SH-SY5Y (cell line): ENCODE data around the gene MITF.

Experiments used
- GATA2 ChIP-seq: IDR thresholded peaks from 2 replicates; pipeline ENCODE4 v1.6.1; 2011; ENCODE audit warnings: mild to moderate bottlenecking, low read depth, low read length
- GATA3 ChIP-seq: IDR thresholded peaks from 2 replicates; pipeline ENCODE4 v1.6.1; 2011; ENCODE audit warnings: low read depth, mild to moderate bottlenecking, low read length, moderate library complexity

The MITF gene, protein sequence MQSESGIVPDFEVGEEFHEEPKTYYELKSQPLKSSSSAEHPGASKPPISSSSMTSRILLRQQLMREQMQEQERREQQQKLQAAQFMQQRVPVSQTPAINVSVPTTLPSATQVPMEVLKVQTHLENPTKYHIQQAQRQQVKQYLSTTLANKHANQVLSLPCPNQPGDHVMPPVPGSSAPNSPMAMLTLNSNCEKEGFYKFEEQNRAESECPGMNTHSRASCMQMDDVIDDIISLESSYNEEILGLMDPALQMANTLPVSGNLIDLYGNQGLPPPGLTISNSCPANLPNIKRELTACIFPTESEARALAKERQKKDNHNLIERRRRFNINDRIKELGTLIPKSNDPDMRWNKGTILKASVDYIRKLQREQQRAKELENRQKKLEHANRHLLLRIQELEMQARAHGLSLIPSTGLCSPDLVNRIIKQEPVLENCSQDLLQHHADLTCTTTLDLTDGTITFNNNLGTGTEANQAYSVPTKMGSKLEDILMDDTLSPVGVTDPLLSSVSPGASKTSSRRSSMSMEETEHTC

DNA sequence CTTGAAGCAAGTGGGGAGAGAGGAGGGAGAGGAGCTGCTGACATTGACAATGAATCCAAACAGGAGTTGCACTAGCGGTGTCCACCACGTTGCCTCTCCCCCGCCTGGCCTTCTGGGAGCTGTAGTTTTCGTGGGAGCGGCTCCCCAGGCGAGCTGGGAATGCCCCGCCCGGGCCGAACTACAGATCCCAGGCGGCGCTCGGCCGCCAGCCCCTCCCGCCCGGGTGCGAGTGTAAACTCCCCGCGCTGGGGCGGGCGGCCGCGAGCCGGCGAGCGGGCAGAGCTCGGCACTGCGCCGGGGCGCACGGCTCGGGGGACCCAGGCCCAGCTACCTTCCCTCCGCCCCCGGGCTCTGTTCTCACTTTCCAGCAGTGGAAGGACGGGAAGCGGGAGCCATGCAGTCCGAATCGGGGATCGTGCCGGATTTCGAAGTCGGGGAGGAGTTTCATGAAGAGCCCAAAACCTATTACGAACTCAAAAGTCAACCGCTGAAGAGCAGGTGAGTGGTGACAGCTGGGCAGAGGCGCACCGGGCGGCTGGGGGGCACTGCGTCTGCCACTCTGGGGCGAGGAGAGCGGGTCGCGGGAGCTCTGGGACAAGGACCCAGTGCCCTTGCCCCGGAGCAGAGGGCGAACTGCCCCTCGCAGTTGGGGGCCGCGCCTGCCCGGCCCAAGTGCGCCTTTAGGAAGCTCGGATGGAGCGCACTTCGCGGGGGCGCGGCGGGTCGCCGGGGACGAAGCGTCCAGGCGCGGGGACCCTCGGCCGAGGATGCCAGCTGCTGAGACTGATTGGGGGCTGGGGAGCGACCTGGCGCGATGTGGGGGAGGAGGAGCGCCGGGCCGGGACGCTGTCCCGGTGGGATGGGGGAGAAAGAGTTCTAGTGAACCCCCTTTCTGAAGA, at the start of gene MITF:
Gene MITF, plus strand, starts transcription at position 261 of the 899 bp plus-strand sequence. Its CDS starts 134 bp downstream, at position 395.
- no peak for TF ChIP-seq GATA2
- no peak for TF ChIP-seq GATA3

DNA sequence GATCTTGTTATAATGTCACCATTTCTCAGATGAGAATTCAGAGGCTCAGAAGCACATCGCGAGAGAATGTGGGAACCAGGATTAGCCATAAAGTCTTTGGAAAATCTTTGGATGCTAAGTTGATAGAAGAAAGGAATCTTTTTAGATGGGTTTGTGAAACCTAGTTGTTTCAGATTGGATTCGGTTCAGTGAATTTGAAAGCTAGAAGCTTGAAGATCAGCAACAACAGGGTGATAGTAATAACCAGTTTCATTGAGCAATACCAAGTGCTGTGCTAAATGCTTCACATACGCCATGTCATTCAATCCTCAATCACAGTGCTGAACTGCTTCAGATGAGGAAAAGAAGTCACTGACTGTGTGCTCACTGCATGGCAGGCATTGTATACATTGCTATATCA, 47.4 kb upstream of the MITF start:
- TF ChIP-seq GATA3: no peak
- TF ChIP-seq GATA2: no peak

DNA sequence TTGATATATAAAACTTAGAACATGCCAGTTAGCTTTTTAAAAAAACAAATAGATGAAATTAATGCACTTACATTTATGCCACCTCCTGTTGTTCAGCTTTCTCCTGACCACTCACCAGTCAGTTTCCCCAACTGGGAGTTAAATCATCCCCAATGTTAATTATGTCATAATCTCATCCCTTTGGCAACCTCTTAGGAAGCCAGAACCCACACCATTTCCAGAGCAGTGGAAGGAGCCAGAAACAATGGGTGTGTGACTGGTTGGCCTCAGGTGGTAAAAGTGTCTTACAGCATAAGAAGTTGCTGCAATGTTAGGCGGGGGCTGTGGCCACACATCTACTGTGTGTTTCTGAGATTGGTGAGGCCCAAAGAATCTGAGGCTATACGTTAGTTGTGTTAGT, 46.5 kb upstream of the MITF start:
- no peak for TF ChIP-seq GATA3
- TF ChIP-seq GATA2: no peak

DNA sequence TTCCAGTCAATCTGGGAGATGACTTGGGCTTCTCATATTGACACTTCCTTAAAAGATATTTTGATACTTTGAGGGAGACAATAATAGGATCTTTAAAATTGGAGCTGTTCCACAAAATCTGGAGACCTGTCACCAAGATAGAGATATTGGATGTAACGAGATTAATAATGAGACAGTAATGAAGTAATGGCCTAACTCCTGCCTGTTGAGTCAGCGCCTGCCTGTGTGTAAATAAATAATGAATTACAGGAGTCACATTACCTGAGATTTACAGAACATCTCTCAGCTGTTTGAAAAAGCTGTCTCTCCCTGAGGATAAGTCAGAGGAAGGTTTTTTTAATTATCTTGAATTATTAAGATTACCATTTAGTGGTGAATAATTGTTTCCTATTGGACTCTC, 43.8 kb upstream of the MITF start:
- TF ChIP-seq GATA2: no peak
- TF ChIP-seq GATA3: no peak

DNA sequence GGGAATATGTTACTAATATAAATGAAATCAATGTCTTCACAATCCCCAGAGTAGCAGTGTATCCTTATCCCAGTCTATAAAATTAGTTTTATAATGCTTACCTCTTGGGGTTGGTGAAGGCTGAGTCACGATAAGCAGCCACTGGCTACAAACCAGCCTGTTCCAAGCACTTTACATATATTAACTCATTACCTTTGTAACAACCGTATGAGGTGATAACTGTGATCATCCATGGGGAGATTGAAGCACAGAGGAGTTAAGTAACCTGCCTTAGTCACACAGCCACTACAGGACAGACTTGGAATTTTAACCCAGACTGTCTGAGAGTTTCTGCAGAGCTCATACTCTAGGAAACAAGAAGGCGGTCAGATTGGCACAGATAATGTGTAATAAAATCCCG, 43.3 kb upstream of the MITF start:
- TF ChIP-seq GATA2: no peak
- TF ChIP-seq GATA3: no peak

DNA sequence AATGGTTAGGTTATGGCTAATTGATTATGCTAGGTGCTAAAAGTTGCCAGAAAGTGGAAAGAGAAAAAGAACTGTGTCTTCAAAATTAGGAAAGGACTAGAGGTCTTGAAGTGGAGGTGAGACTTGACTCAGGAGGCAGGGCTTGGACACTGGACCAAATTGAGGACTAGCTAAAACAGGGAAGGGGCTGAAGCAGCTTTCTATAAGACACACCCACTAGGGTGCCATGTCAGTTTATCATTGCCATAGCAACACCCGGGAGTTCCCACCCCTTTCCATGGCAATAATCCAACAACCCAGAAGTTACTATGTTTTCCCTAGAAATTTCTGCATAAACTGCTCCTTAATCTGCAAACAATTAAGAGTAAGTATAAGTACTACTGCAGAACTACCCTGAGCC, 42.9 kb upstream of the MITF start:
- no peak for TF ChIP-seq GATA2
- no peak for TF ChIP-seq GATA3

DNA sequence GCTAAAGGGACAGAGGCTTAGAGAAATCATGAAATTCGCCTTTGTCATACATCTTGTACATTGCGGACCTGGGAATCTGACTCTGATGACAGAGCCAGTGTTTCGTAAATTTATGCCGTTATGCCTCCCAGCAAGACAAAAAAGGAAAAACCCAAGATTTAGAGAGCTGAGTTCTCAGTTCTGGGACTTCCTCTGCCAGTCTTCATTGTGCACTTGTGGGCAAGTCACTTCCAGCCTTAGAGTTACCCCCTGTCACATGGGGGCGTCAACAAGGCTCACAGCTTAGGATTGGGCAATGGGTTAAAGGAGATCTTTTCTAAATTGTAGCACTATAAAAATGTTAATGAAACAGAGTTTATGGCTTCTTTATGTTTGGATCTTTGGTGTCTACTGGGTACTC, 41.9 kb upstream of the MITF start:
- TF ChIP-seq GATA2 (no peak), GATA3 (no peak)

DNA sequence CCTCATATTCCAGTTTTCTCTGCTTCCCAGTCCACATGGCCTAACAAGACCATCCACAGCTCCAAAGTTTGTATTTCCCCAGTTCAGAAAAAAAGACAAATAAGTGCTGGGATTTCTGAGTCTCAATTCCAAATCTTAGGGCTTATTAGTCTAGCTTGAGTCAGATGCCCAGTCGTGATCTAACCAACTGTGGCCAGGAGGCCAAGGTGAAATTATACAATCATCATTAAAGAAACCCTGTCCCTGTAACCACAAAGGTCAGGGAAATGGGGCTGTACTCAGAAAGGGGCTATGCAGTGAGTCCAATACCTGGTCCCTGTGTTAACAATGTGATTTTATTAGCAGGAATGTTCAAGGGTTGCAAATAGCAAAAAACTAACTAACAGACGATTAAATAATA, 40.5 kb upstream of the MITF start:
- TF ChIP-seq GATA2 (no peak), GATA3 (no peak)

DNA sequence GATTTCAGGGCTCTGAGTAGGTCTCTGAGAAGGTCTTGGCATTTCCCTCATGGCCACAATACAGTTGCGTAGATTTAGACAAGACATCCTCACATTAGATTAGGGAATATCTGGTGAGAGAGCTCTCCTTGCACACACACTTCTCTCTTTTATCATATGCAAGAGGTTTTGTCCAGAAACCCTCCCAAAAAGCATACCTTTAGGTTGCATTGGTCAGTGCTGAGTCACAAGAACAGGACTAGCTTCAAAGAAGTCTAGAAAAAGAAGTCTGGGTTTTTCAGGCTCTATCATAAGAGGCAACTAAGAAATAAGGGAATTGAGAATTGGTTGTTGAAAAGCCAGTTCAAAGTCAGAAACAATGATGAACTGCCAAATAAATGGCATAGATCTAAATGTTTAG, 40.1 kb upstream of the MITF start:
- TF ChIP-seq GATA3 (no peak), GATA2 (no peak)

DNA sequence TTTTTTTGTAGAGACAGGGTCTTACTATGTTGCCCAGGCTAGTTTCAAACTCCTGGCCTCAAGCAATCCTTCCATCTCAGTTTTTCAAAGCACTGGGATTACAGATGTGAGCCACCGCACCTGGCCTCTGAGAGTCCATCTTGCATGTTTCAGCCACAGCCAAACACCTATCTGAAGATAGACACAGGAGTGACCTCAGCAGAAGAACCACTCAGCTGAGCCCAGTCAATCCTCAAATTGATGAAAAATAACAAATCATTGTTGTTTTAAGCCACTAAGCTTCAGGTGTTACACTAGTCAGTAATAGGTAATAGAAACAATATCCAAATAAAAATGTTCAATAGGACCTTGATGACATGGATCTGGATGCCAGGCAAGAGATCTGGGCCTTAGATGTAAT, 38.3 kb upstream of the MITF start:
- no peak for TF ChIP-seq GATA2
- TF ChIP-seq GATA3: no peak

DNA sequence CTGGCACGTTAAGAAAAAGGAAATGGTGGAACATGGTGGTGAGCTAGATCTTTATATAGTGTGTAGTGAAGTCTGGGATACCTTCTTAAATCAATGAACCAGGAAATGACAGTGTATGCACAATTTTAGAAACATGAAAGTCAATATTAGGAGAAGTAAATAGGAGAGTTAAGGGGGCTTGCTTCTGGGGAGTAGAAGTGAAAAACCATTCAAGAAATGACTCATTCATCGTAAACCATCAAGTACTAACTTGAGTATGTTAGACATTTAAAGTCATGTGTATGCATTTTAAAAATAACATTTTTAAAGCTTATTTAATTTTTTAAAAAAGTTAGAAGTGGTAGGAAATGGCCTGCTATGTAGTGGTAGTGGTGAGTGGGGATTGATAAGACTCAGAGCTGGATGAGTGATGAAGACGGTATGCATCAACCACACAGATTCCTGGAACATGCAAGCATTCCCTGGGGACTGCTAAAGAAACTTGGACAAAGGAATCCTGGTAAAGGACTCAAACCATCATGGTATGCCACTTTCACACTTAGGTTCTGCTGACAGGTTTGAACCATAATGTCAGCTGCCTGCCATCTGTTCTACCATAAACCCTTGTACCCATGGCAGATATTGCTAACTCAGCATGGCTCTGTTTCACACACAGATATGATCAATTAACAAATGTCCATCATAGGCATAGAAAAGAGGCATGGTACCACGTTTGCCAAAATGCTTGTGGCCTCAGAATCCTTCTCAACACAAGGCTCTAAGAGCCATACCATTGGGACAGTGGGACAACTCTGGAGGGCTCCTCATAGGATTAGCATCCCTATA, 28.9 kb upstream of the MITF start:
- no peak for TF ChIP-seq GATA3
- TF ChIP-seq GATA2: no peak

DNA sequence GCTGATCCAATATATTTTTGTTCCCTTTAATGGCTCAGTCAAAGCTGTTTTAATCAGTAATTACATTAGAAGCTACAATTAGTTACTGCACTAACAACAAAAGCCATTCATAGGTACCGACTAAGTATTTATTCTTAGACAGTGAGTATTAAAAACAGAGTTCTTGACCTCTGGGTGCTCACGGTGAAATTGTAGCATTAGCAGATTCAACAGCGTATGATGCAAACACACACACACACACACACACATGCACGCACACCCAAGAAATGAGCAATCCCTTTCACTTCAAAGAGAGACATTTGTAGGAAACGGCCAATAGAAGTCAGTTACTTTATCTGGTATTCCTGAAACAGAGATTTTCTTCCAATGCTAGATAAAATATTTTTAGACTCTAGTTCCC, 27.0 kb upstream of the MITF start:
- no peak for TF ChIP-seq GATA3
- no peak for TF ChIP-seq GATA2

DNA sequence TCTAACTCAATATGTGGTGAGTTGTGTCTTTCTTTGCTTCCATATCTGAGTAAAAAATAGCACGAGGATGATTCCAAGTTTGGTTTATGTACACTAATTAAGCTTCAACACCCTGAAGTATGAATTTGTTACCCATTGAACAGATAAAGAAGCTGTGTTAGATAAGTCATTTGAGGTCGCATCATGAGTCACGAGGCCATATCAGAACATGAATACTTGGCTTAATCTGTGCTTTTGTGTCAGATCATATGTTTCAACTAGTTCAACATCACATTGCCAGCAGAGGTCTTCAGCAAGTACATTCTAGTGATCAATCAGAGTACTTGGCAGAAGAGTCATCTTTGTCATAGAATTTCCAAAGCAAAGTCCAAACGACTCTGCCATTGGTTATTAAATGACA, 26.3 kb upstream of the MITF start:
- TF ChIP-seq GATA2 (no peak), GATA3 (no peak)

DNA sequence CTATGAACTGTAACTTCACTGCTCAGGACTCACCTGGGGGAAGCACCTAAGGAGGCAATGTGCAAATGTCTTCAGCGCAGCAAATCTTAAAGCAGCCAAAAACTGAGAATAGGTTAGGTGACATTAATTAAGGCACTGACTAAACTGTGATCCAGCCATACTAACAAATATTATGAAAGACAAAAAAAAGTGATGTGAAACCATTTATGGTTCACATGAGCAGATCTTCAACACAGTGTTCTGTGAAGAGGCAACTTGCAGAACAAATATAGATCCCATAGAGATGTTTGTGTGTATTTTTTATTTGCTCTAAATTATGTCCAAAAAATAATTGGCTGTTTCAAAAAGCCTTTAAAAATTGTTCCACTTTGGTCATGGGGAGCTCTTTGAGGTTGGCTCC, 24.1 kb upstream of the MITF start:
- TF ChIP-seq GATA3: no peak
- no peak for TF ChIP-seq GATA2
